GM21390 (cell line): ENCODE measurements around the gene STXBP6.
"Not testable (repeated sequence)": the region's sequence is repeated elsewhere in the genome, so short reads cannot be mapped to it uniquely, and the experiment has no call there.

Source experiments
- ATAC-seq: cut with Tn5 transposase; IDR thresholded peaks from one replicate; pipeline ENCODE4 v1.9.1; 2021; ENCODE audit not compliant: unreplicated experiment

Gene STXBP6

GRCh38 chr14:24839617-24840203 is 210.2 kb downstream of the STXBP6 start:
- ATAC-seq, result no peak

DNA sequence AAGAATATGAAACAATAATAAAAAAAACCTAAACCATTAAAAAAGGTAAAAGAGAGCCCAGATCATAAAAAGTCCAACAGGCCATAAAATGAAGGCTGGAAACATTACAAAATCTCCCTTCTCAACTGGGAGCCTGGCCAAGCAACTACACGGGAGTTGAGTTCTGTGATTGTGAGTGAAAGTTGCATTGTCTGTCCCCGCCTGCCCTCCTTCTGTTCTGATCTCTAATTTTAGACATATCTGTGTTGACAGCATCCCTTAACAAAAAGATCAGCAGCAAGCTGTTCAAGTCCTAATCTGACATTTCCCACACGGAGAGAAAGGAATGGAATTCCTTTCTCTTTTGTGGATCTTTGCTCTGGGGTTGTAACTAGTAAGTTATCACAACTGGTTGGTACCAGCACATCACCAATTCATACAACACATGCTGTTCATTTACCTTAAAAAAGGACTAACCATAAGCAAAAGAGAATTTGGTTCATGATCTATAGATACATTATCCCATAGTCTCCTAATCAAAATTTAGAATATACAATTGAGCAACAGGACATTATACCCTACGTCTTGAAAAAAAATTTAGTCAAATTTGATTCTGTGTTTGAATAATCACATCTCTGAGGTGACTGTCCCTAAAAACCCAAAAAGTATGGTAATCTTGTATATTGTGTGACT is 210.9 kb downstream of the STXBP6 start:
- no peak for ATAC-seq

DNA sequence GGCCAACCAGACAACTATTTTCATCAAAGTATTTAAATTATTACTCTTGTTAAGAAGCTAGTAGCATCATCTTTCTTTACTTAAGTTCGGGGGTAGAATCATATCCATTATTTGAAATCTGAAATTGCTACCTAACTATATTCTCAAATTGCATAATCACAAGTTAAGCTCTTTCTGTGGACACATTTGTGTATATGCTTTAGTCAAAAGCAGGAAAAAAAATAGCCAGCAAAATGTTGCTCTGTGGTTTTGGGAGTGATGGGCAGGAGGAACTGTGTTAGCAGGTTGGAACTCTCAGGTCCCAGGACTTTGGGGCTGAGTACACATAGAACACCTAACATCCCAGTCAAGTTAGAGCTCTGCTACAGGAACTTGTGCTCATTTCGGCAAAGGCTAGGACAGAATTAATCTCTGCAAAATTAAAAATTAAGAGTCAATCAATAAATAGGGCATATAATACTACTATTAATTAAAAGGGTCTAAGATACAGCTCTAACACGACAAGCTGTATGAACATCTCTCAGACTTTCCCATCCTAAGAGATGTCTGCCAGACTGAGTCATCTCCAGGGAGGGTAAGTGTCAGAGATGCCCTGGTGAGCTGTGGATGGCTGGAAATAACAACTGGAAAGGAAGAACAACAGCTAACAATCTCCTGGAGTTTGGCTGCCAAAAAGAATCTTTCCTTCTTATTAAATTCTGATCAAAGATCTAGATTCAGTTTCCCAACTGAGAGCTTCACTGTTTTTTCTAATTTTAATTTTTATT is 212.5 kb downstream of the STXBP6 start:
- no peak for ATAC-seq

DNA sequence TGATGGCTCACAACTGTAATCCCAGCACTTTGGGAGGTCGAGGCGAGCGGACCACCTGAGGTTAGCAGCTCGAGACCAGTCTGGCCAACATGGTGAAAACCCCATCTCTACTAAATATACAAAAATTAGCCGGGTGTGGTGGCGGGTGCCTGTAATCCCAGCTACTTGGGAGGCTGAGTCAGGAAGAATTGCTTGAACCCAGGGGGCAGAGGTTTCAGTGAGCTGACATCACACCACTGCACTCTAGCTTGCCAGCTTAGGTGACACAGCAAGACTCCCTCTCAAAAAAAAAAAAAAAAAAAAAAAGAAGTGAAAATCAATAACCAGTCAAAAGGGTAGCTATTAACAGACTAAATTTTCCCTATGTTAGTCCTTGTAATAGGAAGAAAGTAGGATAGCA is 213.6 kb downstream of the STXBP6 start:
- ATAC-seq, result not testable (repeated sequence)

GRCh38 chr14:24834956-24835355 is 215.0 kb downstream of the STXBP6 start:
- no peak for ATAC-seq

- no peak for ATAC-seq
Measured at GRCh38 chr14:24833385-24833784, 216.6 kb downstream of the STXBP6 start.

- no peak for ATAC-seq
Measured at GRCh38 chr14:24831677-24832076, 218.3 kb downstream of the STXBP6 start.

- ATAC-seq, result no peak
Measured at GRCh38 chr14:24829862-24830261, 220.1 kb downstream of the STXBP6 start.

DNA sequence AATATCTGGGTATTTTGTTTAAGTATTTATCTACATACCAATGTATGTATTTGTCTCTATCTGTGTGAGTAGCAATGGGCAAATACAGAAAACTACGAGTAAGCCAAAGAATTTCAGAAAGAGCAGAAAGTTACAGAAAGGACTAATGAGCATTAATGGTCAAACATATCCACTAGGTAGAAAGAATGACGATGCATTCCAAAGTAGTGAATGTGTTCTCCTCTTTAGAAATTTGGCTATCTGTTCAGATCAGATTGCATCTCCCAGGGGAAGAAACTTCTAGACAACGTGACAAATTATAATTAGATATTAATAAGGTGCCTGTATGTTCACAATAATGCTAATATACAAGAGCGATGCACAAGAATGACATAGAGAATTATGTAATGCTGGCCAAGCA is 221.5 kb downstream of the STXBP6 start:
- ATAC-seq, result no peak

DNA sequence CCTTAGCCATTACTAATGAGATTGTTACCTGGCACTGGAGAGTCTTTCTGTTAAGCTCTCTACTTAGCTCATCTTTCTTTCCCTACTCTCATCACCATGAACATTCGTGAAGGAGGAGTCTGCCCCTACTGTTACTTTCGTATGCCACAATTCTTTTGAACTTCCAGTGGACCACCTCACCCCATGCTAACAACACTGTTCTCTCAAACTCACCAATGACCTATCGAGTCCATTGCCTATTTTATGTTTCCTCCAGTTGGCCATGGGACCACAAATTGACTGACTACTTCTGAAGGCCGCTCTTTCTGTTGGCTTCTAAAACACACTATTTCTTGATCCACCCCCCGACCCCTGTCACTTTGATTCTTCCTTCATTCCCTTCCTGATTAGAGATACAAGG is 223.6 kb downstream of the STXBP6 start:
- no peak for ATAC-seq

DNA sequence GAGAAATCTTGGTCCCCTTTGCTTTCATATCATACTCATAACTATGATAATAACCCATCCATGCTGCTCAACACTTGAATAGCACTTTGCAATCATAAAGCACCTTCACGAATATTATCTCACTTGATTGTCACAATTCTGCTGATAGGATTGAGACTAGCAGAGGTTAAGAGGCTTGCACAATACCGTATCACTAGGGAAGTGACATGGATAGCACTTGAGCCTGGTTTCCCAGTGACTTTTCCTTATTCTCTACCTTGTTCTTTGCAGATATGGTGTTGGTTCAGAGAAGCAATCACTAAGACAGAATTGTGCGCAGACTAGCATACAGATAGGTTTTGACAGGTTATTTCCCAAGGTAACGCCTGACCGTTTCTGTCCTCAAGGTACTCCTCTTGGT is 229.3 kb downstream of the STXBP6 start:
- ATAC-seq, result no peak

DNA sequence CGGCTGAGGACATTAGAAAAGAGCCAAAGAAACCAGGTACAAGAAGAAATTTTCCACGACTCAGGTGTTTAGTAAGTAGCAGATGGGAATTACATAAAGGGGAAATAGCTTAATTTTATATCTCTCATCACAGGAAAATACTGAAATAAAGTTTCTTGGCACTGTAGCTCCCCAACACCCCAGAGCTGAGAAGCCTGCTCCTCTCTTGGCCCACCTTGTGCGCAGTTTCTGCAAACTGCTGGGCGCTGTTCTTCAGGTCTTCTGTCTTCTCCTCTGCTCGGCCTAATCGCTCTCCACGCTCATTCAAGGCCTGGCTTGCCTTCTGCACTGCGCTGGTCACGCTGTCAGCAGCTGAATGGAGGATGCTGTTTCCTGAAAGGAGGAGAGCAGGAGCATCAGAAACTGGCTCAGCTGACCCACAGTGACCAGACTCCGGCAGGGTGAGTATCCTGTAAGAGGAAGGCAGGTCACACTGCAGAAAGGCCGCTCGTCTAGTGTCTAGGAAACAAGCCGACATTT is 231.1 kb downstream of the STXBP6 start:
- no peak for ATAC-seq

DNA sequence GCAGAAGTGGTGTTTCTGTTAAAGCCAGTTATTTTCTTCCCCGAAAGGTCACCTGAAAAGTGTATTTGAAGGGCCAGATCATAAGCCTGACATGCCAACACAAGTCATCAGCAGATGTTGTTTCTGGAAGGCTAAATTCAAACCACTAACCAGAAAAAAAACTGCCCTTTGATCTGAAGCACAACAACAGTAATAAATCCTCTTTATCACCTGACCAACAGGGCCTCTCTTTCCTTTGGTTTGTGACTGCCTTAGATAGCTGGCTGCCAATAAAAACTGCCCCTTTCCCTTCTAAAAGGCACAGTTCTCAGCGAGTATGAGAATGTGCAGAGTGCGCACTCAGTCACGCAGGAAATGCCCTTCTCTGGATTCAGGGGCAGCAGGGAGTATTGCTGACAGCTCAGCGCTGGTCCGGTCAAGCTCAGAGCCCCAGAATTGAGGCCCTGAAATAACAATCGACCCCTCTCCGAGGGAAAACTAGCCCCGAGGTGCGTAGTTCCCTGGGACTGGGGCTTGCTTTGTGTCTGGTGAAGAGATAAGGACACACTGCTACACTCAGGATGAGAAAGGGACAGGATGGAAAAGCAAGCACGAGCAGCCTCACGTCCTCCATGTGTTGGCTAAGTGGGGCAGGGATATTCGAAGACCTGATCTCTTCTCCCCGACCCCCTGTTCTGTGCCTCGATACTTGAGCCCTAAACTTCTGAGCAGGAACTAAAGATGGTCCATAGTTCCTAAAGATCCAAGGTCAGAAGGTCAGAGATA is 231.7 kb downstream of the STXBP6 start:
- ATAC-seq, result no peak

DNA sequence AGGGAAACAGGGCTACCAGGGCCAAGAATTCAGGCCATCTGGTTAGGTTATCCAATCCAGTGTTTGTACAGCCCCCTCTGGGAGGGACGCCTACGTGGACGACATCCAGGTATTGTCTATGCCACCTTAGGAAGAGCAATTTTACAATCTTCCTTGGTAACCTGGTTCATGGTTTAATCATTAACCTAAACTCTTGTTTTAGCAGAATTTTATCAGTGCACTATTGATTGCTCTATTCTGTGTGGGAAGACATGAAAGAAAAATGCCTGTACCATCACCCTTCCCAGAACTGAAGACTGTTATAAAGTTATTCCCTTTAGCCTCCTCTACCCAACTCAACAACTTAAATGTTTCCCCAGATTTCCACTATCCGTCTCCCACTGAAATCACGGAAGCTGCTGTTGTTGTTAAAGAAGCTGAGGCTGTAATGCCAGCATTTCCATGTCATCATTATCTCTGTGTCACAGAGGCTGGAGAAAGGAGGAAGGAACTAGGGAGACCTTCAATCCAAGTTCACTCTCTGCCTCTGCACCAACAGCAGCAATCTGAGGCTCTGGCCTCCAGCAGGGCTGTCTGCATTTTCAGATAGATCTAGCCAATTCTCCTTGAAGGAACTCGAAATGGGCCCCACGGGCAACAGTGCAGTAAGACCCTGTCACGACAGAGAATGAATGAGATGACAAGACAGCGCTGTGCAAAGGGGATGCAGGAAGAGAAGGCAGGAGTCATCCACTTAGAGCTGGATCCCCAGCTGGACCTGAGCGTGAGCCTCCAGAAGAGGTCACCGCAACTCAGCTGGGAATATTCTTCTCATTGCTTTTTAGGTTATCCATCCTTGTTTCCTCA is 232.5 kb downstream of the STXBP6 start:
- no peak for ATAC-seq

DNA sequence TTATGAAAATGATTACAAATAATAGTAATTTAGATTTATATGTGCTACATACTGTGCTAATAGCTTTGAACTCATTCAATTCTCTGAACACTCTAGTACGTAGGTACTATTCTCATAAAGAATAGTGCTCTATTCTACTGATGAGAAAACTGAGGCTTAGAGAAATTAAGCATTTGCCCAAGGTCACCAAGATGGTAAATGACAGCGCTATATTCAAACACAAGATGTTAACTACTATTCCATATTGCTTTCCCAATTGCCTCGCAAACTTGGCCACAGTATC is 233.1 kb downstream of the STXBP6 start:
- ATAC-seq, result no peak

- no peak for ATAC-seq
Measured at GRCh38 chr14:24816011-24816928, 233.7 kb downstream of the STXBP6 start.

- ATAC-seq, result no peak
Measured at GRCh38 chr14:24815543-24815942, 234.4 kb downstream of the STXBP6 start.

DNA sequence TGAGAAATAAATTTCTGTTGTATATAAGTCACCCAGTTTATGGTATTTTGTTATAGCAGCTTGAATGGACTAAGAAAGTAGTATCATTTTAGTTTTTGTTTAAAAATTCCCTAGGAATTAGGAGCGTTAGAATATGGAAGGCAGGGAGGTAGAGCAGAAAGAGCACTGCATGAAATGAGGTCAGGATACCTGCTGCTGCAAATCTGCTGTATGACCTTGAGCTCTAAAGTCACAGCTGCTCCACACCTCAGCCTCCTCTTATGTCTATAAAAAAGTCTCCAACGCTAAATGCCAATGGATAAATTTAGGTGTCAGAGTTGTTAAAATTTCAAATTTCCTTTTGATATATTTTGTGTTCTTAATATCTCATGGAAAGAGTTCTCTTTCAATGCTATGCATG is 235.0 kb downstream of the STXBP6 start:
- ATAC-seq, result no peak

DNA sequence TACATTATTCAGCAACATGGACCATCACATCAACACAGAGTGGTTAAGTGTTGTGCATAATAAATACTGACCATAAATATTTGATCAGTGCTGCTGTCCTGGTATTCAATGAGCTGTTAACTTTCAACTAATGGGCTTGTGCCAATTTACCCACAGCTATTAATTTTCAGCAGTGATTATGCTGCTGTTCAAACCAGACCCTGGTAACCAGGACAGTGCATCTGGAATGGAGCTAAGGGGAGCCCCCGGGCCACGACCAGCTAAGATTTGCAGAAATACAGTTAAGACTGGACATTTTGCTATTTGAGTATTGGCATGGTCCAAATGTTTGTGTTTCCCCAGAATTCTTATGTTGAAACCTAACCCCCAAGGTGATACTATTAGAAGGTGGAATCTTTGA is 235.6 kb downstream of the STXBP6 start:
- no peak for ATAC-seq

- ATAC-seq, result no peak
Measured at GRCh38 chr14:24813819-24814259, 236.1 kb downstream of the STXBP6 start.
